Ectodermal cell (in vitro differentiated cells): ENCODE results near the gene KLHL2.

Experiments
- H3K27ac ChIP-seq: 2 replicates; pipeline ENCODE4 v1.7.0; 2013; ENCODE audit warnings: mild to moderate bottlenecking, low read depth, low read length; ENCODE audit not compliant: insufficient read depth, poor library complexity, severe bottlenecking
- H3K27me3 ChIP-seq: 2 replicates; pipeline ENCODE4 v1.7.0; 2013; ENCODE audit warnings: mild to moderate bottlenecking, low read length; ENCODE audit not compliant: insufficient read depth, control insufficient read depth, poor library complexity, severe bottlenecking
- H3K36me3 ChIP-seq: one replicate; pipeline ENCODE4 v1.7.0; 2013; ENCODE audit warnings: low read length; ENCODE audit not compliant: control insufficient read depth, insufficient read depth
- H3K4me1 ChIP-seq: one replicate; pipeline ENCODE4 v1.7.0; 2013; ENCODE audit warnings: low read length; ENCODE audit not compliant: control insufficient read depth, insufficient read depth
- H3K4me3 ChIP-seq: 2 replicates; pipeline ENCODE4 v1.7.0; 2013; ENCODE audit warnings: low read depth, low read length, control low read depth; ENCODE audit not compliant: insufficient read depth
- H3K9me3 ChIP-seq: 2 replicates; pipeline ENCODE4 v1.7.0; 2013; ENCODE audit warnings: mild to moderate bottlenecking, low read length, moderate library complexity; ENCODE audit not compliant: control insufficient read depth
- WGBS, 2 experiments: methylation state at CpG; one replicate each; pipeline ENCODE4 v1.1.7; 2013; ENCODE audit warnings: missing lambda C conversion rate in 2 of 2; 5-methylcytosine and 5-hydroxymethylcytosine counted together

The KLHL2 gene

DNA sequence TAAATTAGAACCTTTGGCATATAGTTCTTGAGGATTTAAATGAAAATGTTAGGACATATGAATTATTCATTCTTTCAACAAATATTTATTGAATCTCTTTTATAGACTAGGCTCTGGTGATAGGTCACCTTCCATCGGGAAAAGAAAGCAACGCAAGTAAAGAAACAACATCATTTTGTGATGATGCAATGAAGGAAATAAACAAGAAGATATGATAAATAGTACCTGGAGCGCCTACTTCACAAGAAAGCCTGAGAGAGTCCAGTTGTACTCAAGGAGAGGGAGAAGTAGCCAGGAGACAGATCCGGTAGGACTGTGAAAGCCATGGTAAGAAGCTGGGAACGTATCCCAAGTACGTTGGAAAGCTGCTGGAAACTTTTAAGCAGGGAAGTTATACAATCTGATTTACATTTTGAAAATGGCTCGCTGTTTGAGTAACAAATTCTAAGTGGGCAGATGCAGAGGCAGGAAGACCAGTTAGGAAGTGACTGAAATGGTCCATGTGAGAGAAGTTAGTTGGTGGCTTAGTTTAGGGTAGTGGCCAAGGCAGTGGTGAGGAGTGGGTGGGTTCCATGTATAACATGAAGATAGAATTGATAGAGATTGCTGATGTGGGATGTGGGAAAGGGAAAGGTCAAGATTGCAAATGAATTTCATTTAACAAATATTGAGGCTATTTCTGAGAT, 153.8 kb downstream of the KLHL2 start:
- Histone ChIP-seq H3K4me3 (no peak overlapping the region), H3K27me3 (no peaks in the 10 kb centered on the region), H3K27ac (no peak overlapping the region), H3K4me1 (no peaks in the 10 kb centered on the region), H3K9me3 (no peaks in the 10 kb centered on the region), H3K36me3 (no peaks in the 10 kb centered on the region)
- 95% methylated on average over 7 of the region's 7 CpGs for WGBS, 2 experiments

DNA sequence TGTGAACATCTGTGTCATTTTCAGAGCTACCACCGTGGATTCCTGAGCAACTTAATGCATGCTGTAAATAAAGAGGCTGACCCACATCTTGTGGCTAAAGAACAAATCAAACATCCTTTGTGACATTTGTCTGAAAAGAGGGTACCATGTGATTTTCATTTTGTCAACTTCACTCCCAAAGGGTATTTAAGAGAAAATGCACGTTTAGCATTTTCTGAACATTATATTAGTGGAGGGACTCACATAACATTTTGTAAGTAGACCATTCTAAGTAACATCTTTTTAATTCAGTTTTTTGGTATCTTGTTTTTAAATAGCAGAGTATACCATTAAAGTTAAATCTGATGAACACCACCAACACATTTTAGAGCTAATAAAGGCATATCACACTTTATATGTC, 154.4 kb downstream of the KLHL2 start:
- Histone ChIP-seq H3K4me3 (no peak overlapping the region), H3K4me1 (no peaks in the 10 kb centered on the region), H3K9me3 (no peaks in the 10 kb centered on the region), H3K36me3 (no peaks in the 10 kb centered on the region), H3K27ac (no peak overlapping the region), H3K27me3 (no peaks in the 10 kb centered on the region)
- WGBS, 2 experiments = 92% methylated on average over 1 to 2 of the region's 2 CpGs

DNA sequence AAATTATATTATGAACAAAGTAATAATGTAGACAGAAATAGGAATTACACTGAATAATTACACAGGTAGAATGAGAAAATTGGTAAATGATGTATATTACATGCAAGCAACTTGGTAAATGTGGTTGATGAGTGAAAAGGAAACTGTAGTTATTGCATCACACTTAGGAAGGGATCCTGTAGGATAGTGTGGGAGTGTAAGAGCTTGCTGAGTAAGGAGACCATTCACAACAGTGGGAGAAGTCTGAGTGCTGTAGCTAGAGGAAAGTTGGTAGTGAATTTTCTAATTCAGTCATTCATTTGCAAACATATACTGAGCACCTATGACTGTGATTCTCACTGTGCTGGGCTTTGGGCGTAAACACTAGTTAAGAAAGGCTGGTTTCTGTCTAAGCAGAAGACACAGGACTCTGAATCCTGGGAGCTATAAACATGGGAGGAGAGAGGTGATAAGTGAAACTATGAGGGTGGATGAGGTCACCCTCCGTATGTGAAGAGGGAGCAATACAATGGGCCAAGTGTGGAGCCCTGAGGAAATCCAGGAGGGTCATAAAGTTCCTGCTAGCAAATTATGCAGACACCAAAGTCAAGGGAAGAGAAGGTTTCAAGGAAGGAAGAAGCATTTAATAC, 157.2 kb downstream of the KLHL2 start:
- WGBS, 2 experiments = 70 to 76% methylated on average over 2 of the region's 2 CpGs
- Histone ChIP-seq H3K27ac (no peak overlapping the region), H3K9me3 (no peaks in the 10 kb centered on the region), H3K36me3 (no peaks in the 10 kb centered on the region), H3K4me3 (no peak overlapping the region), H3K27me3 (no peaks in the 10 kb centered on the region), H3K4me1 (no peaks in the 10 kb centered on the region)

DNA sequence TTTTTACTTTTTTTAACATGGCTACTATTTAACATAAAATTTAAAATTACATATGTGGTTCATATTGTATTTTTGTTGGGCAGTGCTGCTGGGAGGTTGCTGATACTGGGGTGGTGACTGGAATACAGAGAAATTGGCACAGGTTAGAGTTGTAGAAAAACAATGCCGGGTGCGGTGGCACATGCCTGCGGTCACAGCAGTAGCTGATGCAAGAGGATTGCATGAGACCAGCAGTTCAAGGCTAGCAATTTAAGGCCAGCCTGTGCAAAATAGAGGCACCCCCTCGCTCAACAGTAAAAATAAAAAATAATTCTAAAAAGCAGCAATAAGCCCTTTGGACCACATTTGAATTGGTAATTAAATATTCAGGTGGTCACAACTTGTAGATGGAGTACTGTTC, 159.7 kb downstream of the KLHL2 start:
- H3K27me3 ChIP-seq = no peaks in the 10 kb centered on the region
- H3K4me3 ChIP-seq = no peak overlapping the region
- 84 to 96% methylated on average over 3 to 4 of the region's 4 CpGs for WGBS, 2 experiments
- no peaks in the 10 kb centered on the region for H3K4me1 ChIP-seq
- H3K36me3 ChIP-seq = no peaks in the 10 kb centered on the region
- no peaks in the 10 kb centered on the region for H3K9me3 ChIP-seq
- no peak overlapping the region for H3K27ac ChIP-seq

DNA sequence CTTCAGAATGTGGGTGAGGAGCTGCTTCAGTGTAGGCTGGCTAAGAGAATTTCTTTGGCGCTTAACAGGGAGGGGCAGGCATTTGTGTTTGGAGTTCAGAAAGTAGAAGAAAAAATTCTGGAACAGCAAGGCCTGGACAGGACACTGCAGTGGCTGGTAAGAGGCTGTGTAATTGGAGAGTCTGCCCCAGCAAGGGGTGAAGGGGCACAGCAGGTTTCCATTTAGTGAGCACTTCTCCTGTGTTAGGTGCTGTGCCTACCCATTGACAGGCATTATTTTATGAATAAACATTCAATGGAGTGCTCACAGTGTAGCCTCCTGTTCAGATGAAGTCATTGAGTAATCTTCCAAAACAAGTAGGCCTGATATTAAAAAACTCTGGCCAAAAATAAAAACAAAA, 160.8 kb downstream of the KLHL2 start:
- Histone ChIP-seq H3K36me3 (no peaks in the 10 kb centered on the region), H3K4me1 (no peaks in the 10 kb centered on the region), H3K9me3 (no peaks in the 10 kb centered on the region), H3K27ac (no peak overlapping the region), H3K4me3 (no peak overlapping the region), H3K27me3 (no peaks in the 10 kb centered on the region)
- 87 to 100% methylated on average over 1 of the region's 1 CpG for WGBS, 2 experiments

DNA sequence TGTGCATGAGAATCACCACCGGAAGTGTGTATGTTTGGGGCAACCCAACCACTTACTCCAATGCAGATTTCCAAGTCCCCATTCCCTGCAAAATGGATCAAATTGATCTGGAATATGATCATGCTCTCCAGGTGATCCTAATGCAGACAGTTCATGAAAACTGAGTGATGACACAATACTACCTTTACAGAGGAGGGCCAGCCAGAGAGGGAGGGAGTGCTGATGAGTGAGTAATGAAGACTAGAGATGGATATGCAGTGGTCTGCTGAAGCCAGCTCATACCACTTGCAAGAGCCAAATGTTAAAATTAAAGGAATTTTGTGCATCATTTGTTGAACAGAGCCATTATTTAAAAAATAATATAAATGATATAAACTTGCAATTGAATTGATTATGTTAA, 161.2 kb downstream of the KLHL2 start:
- Histone ChIP-seq H3K4me3 (no peak overlapping the region), H3K27ac (no peak overlapping the region), H3K4me1 (no peaks in the 10 kb centered on the region), H3K9me3 (no peaks in the 10 kb centered on the region), H3K36me3 (no peaks in the 10 kb centered on the region), H3K27me3 (no peaks in the 10 kb centered on the region)
- 89 to 94% methylated on average over 1 of the region's 1 CpG for WGBS, 2 experiments

DNA sequence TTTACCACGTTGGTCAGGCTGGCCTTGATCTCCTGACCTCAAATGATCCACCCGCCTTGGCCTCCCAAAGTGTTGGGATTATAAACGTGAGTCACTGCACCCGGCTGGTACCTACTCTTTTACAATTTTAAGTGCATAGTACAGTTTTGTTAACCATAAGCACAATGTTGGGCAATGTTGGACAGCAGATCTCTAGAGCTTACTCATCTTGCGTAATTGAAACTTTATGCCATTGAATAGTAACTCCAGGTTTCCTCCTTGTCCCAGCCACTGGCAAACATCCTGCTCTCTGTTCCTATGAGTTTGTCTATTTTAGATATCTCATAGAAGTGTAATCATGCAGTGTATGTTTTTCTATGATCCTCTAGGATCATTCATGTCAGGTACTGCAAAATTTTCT, 162.2 kb downstream of the KLHL2 start:
- Histone ChIP-seq H3K36me3 (no peaks in the 10 kb centered on the region), H3K4me1 (no peaks in the 10 kb centered on the region), H3K27me3 (no peaks in the 10 kb centered on the region), H3K4me3 (no peak overlapping the region), H3K9me3 (no peaks in the 10 kb centered on the region), H3K27ac (no peak overlapping the region)
- WGBS, 2 experiments = 80 to 86% methylated on average over 5 of the region's 5 CpGs

DNA sequence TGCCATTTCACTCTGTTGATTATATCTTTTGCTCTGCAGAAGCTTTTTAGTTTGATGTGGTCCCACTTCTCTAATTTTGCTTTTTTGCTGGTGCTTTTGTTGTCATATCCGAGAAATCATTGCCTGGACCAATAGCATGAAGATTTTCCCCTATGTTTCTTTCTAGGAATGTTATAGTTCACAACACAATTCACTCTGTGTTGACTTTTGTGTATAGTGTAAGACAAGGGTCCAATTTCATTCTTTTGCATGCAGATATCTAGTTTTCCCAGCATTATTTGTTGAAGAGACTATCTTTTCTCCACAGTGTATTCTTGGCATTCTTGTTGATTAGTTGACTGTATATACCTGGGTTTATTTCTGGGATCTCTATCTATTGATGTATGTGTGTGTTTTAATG, 163.2 kb downstream of the KLHL2 start:
- Histone ChIP-seq H3K9me3 (no peaks in the 10 kb centered on the region), H3K4me1 (no peaks in the 10 kb centered on the region), H3K4me3 (no peak overlapping the region), H3K27me3 (no peaks in the 10 kb centered on the region), H3K36me3 (no peaks in the 10 kb centered on the region), H3K27ac (no peak overlapping the region)
- WGBS, 2 experiments = 100% methylated on average over 1 of the region's 1 CpG; no CpG with 5 or more reads in 1 of the 2 experiments
